Skin of body (tissue), 3 donors: ENCODE results near the gene MPHOSPH9. TPM values are rescaled to one million over a fixed set of nuclear protein-coding genes. Genes with fewer than 3 reads are reported as not detected.

Experiments used
- DNase-seq: peaks from one replicate; lab custom pipeline; 2025; lab: John Stamatoyannopoulos, UW
- small RNA-seq: library from RNA; depleted of rRNA; stranded (forward); fragments of <200 nt; gene quantifications from one replicate; pipeline ENCODE3, GENCODE V24; 2014; ENCODE audit warnings: low replicate concordance
- total RNA-seq: library from RNA; depleted of rRNA; stranded (reverse); fragments of >200 nt; gene quantifications from one replicate; pipeline ENCODE4 v1.2.3, GENCODE V29; 2014

The MPHOSPH9 gene
- total RNA-seq, 1 donor from 2014 or later, result 39.1 TPM

DNA sequence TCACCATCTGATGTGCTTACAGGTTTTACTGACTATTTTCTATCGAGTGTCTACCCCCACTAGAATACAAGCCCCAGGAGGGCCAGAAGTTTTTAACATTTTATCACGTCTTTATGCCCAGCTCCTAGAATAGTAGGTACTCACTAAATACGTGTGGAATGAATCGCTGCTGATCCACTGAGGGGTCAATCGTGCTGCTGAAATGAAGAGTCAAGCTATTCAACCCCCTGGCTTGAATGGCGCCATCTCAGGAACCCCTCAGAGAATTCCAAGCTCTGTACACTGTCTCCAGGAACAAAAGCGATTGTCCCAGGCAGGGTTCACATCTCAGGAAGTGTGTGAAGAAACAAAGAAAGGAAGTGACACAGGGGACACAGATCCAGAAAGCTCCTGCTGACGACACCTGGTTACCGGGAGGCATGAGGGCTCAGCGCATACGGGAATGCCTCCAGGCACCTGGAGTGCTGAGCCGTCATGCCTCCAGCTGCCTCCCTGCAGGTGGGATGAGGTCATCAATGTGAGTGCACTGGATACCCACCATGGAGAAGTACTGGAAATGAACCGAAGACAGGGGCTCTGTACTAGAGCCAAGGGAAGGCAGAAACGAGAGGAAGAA is 127.6 kb downstream of the MPHOSPH9 start:
- no peak for DNase-seq

DNA sequence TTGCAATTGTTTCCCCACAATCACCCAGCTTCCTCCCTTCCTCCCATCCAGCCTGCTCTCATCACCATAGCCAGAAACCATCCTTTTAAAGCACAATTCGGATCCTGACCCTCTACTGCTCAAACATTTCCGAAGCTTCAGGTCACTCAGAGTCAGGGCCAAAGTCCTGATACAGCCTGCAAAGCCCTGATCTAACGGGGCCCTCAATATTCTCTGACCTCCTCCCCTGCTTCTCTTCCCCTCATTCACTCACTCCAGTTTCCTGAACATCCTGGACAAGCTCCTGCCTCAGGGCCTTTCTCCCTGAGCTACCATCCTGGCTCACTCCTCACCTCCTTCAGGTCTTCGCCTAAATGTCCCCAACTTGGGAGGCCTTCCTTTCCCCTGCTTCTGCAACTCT is 128.1 kb downstream of the MPHOSPH9 start:
- no peak for DNase-seq

Small RNA genes within 50 kb of the gene (small RNA-seq; reads per million reads assigned to genes)
- gene RNA5SP375, result not detected

Other genes starting within 250 kb of the MPHOSPH9 start
- 4.3 TPM for gene PITPNM2, start 82.1 kb downstream of the MPHOSPH9 start, total RNA-seq
- 10.9 TPM for gene MTRFR, start 295 bp upstream of the MPHOSPH9 start, total RNA-seq
- 67.8 TPM for gene CDK2AP1, start 38.7 kb upstream of the MPHOSPH9 start, total RNA-seq
- gene SBNO1, start 131.7 kb upstream of the MPHOSPH9 start, total RNA-seq, result 16.8 TPM
- gene KMT5A, start 151.0 kb upstream of the MPHOSPH9 start, total RNA-seq, result 29.5 TPM
- gene RILPL2, start 203.5 kb upstream of the MPHOSPH9 start, total RNA-seq, result 1.9 TPM
- 21.8 TPM for gene SNRNP35, start 225.0 kb upstream of the MPHOSPH9 start, total RNA-seq